Panc1 (cell line): ENCODE data around the gene GNPAT. TPM values are rescaled to one million over a fixed set of nuclear protein-coding genes. Genes with fewer than 3 reads are reported as not detected.

Experiments
- ATAC-seq: fragments of 200-7000 bp; cut with Tn5 transposase; 2 replicates; pipeline ENCODE4 v1.9.1; 2020; ENCODE audit warnings: mild to moderate bottlenecking, moderate library complexity
- BruUV-seq: library from RNA; stranded (reverse); fragments of 400-500 nt; replicated peaks from 2 replicates; lab custom pipeline; 2021; lab: Mats Ljungman, UMichigan
- CTCF ChIA-PET: fragments of 300-600 bp; sonication (Branson Sonifier 250); formaldehyde crosslinking; loops from one replicate; lab custom pipeline; 2022; ENCODE audit warnings: antibody characterized with exemption; lab: Charles Lee
- POLR2A ChIA-PET: fragments of 300-600 bp; sonication (Branson Sonifier 250); formaldehyde crosslinking; loops from one replicate; lab custom pipeline; 2022; ENCODE audit warnings: antibody characterized with exemption; lab: Charles Lee
- DNase-seq: peaks from one replicate; pipeline ENCODE4 v3.0.0-alpha.2; 2010; ENCODE audit warnings: low read depth, low spot score
- H3K27ac ChIP-seq: 2 replicates; pipeline ENCODE4 v1.5.1; 2011; ENCODE audit warnings: mild to moderate bottlenecking, low read length, inconsistent platforms
- H3K27me3 ChIP-seq: fragments of 200-500 bp; sonication (Bioruptor generic); 2 replicates; pipeline ENCODE4 v1.6.0; 2014; ENCODE audit warnings: low read length, inconsistent platforms; ENCODE audit not compliant: control insufficient read depth, insufficient read depth
- H3K36me3 ChIP-seq: fragments of 200-500 bp; sonication (Bioruptor generic); 2 replicates; pipeline ENCODE4 v1.5.1; 2014; ENCODE audit warnings: inconsistent platforms, mild to moderate bottlenecking, low read length, moderate library complexity; ENCODE audit not compliant: control insufficient read depth, insufficient read depth
- H3K4me1 ChIP-seq: 2 replicates; pipeline ENCODE4 v1.5.1; 2011; ENCODE audit warnings: inconsistent platforms, mild to moderate bottlenecking, low read length, moderate library complexity; ENCODE audit not compliant: control insufficient read depth, insufficient read depth
- H3K4me3 ChIP-seq, 2 experiments: 2 replicates each; pipeline ENCODE4 v1.5.1; 2011 to 2012; ENCODE audit warnings: low read depth in 2 of 2, low read length in 2 of 2, mild to moderate bottlenecking in 2 of 2, inconsistent platforms in 1 of 2, moderate library complexity in 1 of 2
- H3K9me3 ChIP-seq: fragments of 200-500 bp; sonication (Bioruptor generic); 2 replicates; pipeline ENCODE4 v1.5.1; 2014; ENCODE audit warnings: low read depth, mild to moderate bottlenecking, inconsistent platforms, low read length, moderate library complexity; ENCODE audit not compliant: control insufficient read depth, insufficient read depth
- CTCF ChIP-seq: fragments of 450-650 bp; IDR thresholded peaks from 2 replicates; pipeline ENCODE4 v1.5.1; 2017; ENCODE audit warnings: mild to moderate bottlenecking
- POLR2AphosphoS5 ChIP-seq: IDR thresholded peaks from 2 replicates; pipeline ENCODE4 v1.6.1; 2012; ENCODE audit warnings: mild to moderate bottlenecking, low read depth, low read length, moderate library complexity
- REST ChIP-seq, 2 experiments: IDR thresholded peaks; 2 replicates each; pipeline ENCODE4 v1.6.1; 2011 to 2012; ENCODE audit warnings: low read depth in 2 of 2, control low read depth in 1 of 2, low read length in 1 of 2, mild to moderate bottlenecking in 1 of 2, moderate library complexity in 1 of 2; ENCODE audit not compliant: insufficient read depth in 1 of 2
- SIN3A ChIP-seq: IDR thresholded peaks from 2 replicates; pipeline ENCODE4 v1.6.1; 2012; ENCODE audit warnings: low read depth, mild to moderate bottlenecking, low read length, moderate library complexity, borderline replicate concordance; ENCODE audit not compliant: insufficient read depth
- TCF7L2 ChIP-seq: IDR thresholded peaks from 2 replicates; pipeline ENCODE4 v1.6.1; 2011; ENCODE audit warnings: mild to moderate bottlenecking, low read depth, low read length, inconsistent platforms
- in situ Hi-C: cut with HindIII; loops from 2 replicates; pipeline ENCODE4 v1.10.0; 2016; ENCODE audit warnings: low sequenced_read_pairs, low pct_unique_long_range_greater_than_20kb
- intact Hi-C: fragments of 100-400 bp; cut with micrococcal nuclease; formaldehyde crosslinking; loops from one replicate; pipeline ENCODE4 v1.10.0; 2022; ENCODE audit not compliant: unreplicated experiment
- total RNA-seq: library from RNA; stranded (reverse); gene quantifications from one replicate; pipeline ENCODE4 v1.2.1, GENCODE V29; 2021; ENCODE audit not compliant: unreplicated experiment

The GNPAT gene
- total RNA-seq, 1 experiment from 2014 or later: 42.5 TPM

- DNase-seq (no peak), ATAC-seq (peak; percentile 24; the same call in 1 of the 2 replicates)
- H3K9me3 ChIP-seq: no peaks in the 10 kb centered on the region
- in situ Hi-C loops (no loop called here), intact Hi-C loops (no loop called here)
- H3K27me3 ChIP-seq: no peaks in the 10 kb centered on the region; the same call in none of the 2 replicates
- no peaks in the 10 kb centered on the region for H3K36me3 ChIP-seq
- POLR2A ChIA-PET: interaction anchor here (0.6 kb wide), 1 partner anchor 151 kb away, joined by 3 read pairs; no protein-coding TSS in a partner anchor
- no peak overlapping the region for H3K27ac ChIP-seq
- H3K4me3 ChIP-seq: no peak overlapping the region
- CTCF ChIA-PET: no interaction called here
- BruUV-seq: no TSS peak
- TF ChIP-seq SIN3A (no peak), TCF7L2 (no peak), REST (IDR thresholded peaks at IDR 0.05; ENCODE audit: insufficient read depth in 1 of 2, low read depth in 2 of 2, low read length in 1 of 2) (no peak), POLR2AphosphoS5 (no peak), CTCF (no peak)
- no peaks in the 10 kb centered on the region for H3K4me1 ChIP-seq
Measured at GRCh38 chr1:231194843-231195516, 46.0 kb upstream of the GNPAT start.

- no peaks in the 10 kb centered on the region for H3K36me3 ChIP-seq
- POLR2A ChIA-PET: no interaction called here
- no peak for TF ChIP-seq CTCF
- no peak for TF ChIP-seq POLR2AphosphoS5
- TF ChIP-seq TCF7L2: no peak
- TF ChIP-seq SIN3A: no peak
- no peak for TF ChIP-seq REST (IDR thresholded peaks at IDR 0.05; ENCODE audit: insufficient read depth in 1 of 2, low read depth in 2 of 2, low read length in 1 of 2)
- ATAC-seq (no peak), DNase-seq (no peak)
- no peaks in the 10 kb centered on the region for H3K9me3 ChIP-seq
- no peak overlapping the region for H3K4me3 ChIP-seq
- CTCF ChIA-PET: no interaction called here
- intact Hi-C loops (no loop called here), in situ Hi-C loops (no loop called here)
- no peak overlapping the region for H3K27ac ChIP-seq
- H3K4me1 ChIP-seq: no peaks in the 10 kb centered on the region
- peaks cover 5% of the 10 kb centered on the region for H3K27me3 ChIP-seq
- no TSS peak for BruUV-seq
Measured at GRCh38 chr1:231196307-231196706, 44.7 kb upstream of the GNPAT start.
